Osteoblast (primary cell): ENCODE data around the gene BPIFB2. TPM values are rescaled to one million over a fixed set of nuclear protein-coding genes. Genes with fewer than 3 reads are reported as not detected.

Experiments used
- DNase-seq: peaks from one replicate; pipeline ENCODE4 v3.0.0; 2011; ENCODE audit warnings: low spot score, mixed read lengths; ENCODE audit not compliant: insufficient read length; ENCODE audit errors: missing footprints
- H2AFZ ChIP-seq: 2 replicates; pipeline ENCODE4 v1.6.0; 2011; ENCODE audit warnings: mild to moderate bottlenecking, low read length
- H3K27ac ChIP-seq: 2 replicates; pipeline ENCODE4 v1.5.1; 2011; ENCODE audit warnings: mild to moderate bottlenecking, low read depth, low read length, moderate library complexity
- H3K27me3 ChIP-seq: 2 replicates; pipeline ENCODE4 v1.6.0; 2012; ENCODE audit warnings: mild to moderate bottlenecking, control low read depth, inconsistent platforms, low read length, moderate library complexity; ENCODE audit not compliant: insufficient read depth
- H3K36me3 ChIP-seq: 2 replicates; pipeline ENCODE4 v1.5.1; 2011; ENCODE audit warnings: mild to moderate bottlenecking, low read length, control low read depth, moderate library complexity; ENCODE audit not compliant: insufficient read depth
- H3K4me1 ChIP-seq: 2 replicates; pipeline ENCODE4 v1.5.1; 2011; ENCODE audit warnings: mild to moderate bottlenecking, low read length, control low read depth, moderate library complexity; ENCODE audit not compliant: insufficient read depth
- H3K4me2 ChIP-seq: 2 replicates; pipeline ENCODE4 v1.6.0; 2011; ENCODE audit warnings: mild to moderate bottlenecking, low read length; ENCODE audit not compliant: insufficient read depth
- H3K4me3 ChIP-seq: fragments of 200-600 bp; sonication (generic); 3 replicates; pipeline ENCODE4 v1.5.1; 2012; ENCODE audit warnings: mild to moderate bottlenecking, low read length, inconsistent platforms; ENCODE audit not compliant: insufficient read depth
- H3K79me2 ChIP-seq: 2 replicates; pipeline ENCODE4 v1.6.0; 2012; ENCODE audit warnings: mild to moderate bottlenecking, low read length, control low read depth, inconsistent platforms; ENCODE audit not compliant: insufficient read depth
- H3K9me3 ChIP-seq: 2 replicates; pipeline ENCODE4 v1.5.1; 2011; ENCODE audit warnings: low read depth, low read length, control low read depth
- H4K20me1 ChIP-seq: 2 replicates; pipeline ENCODE4 v1.6.0; 2012; ENCODE audit warnings: mild to moderate bottlenecking, low read length, control low read depth; ENCODE audit not compliant: insufficient read depth
- CTCF ChIP-seq: IDR thresholded peaks from 2 replicates; pipeline ENCODE4 v1.5.1; 2011; ENCODE audit warnings: mild to moderate bottlenecking, low read depth, low read length, moderate library complexity; ENCODE audit errors: extremely low read depth
- total RNA-seq: library from RNA; depleted of rRNA; stranded (reverse); fragments of >200 nt; gene quantifications from 2 replicates; pipeline ENCODE4 v1.2.3, GENCODE V29; 2012

Gene BPIFB2
- total RNA-seq, 1 donor = not detected

- Histone ChIP-seq H3K27ac (no peak overlapping the region), H4K20me1 (no peaks in the 10 kb centered on the region), H3K4me1 (no peaks in the 10 kb centered on the region), H3K4me2 (no peak overlapping the region), H3K9me3 (no peaks in the 10 kb centered on the region), H3K4me3 (no peak overlapping the region), H2AFZ (no peak overlapping the region), H3K79me2 (no peaks in the 10 kb centered on the region), H3K36me3 (no peaks in the 10 kb centered on the region), H3K27me3 (no peaks in the 10 kb centered on the region)
- TF ChIP-seq CTCF = no peak
- DNase-seq = peak; percentile 41
These were observed 38.9 kb downstream of the BPIFB2 start for GRCh38 chr20:33046412-33046811.

GRCh38 chr20:33051333-33051732 lies 43.8 kb downstream of the BPIFB2 start:
- no peaks in the 10 kb centered on the region for H3K36me3 ChIP-seq
- no peaks in the 10 kb centered on the region for H3K4me1 ChIP-seq
- H4K20me1 ChIP-seq = no peaks in the 10 kb centered on the region
- no peak overlapping the region for H2AFZ ChIP-seq
- no peak overlapping the region for H3K27ac ChIP-seq
- no peak for TF ChIP-seq CTCF
- no peaks in the 10 kb centered on the region for H3K79me2 ChIP-seq
- DNase-seq = no peak
- no peaks in the 10 kb centered on the region for H3K27me3 ChIP-seq
- H3K4me2 ChIP-seq = no peak overlapping the region
- no peaks in the 10 kb centered on the region for H3K9me3 ChIP-seq
- no peak overlapping the region for H3K4me3 ChIP-seq

- no peak within 1 kb of the TSS for H3K4me3 ChIP-seq
- no peak within 1 kb of the TSS for H2AFZ ChIP-seq
- H3K9me3 ChIP-seq = no peaks in the 10 kb centered on the region
- H3K79me2 ChIP-seq = no peaks in the 10 kb centered on the region
- no peaks in the 10 kb centered on the region for H3K27me3 ChIP-seq
- no peak within 1 kb of the TSS for H3K27ac ChIP-seq
- DNase-seq = no peak
- no peak for TF ChIP-seq CTCF
- no peaks in the 10 kb centered on the region for H3K36me3 ChIP-seq
- no peaks in the 10 kb centered on the region for H3K4me1 ChIP-seq
- H3K4me2 ChIP-seq = no peak within 1 kb of the TSS
- H4K20me1 ChIP-seq = no peaks in the 10 kb centered on the region
These were observed 46.0 kb downstream of the BPIFB2 start, which contains the start of gene BPIFB3 for GRCh38 chr20:33053291-33054106. Gene BPIFB3, plus strand, starts transcription at chr20:33053903. Its CDS starts 1,533 bp downstream, at chr20:33055436.

- no peak for TF ChIP-seq CTCF
- H3K4me1 ChIP-seq = no peaks in the 10 kb centered on the region
- H3K27me3 ChIP-seq = no peaks in the 10 kb centered on the region
- H3K4me2 ChIP-seq = no peak overlapping the region
- no peaks in the 10 kb centered on the region for H3K79me2 ChIP-seq
- H3K9me3 ChIP-seq = no peaks in the 10 kb centered on the region
- H2AFZ ChIP-seq = no peak overlapping the region
- H4K20me1 ChIP-seq = no peaks in the 10 kb centered on the region
- H3K27ac ChIP-seq = no peak overlapping the region
- no peak for DNase-seq
- H3K36me3 ChIP-seq = no peaks in the 10 kb centered on the region
- H3K4me3 ChIP-seq = no peak overlapping the region
These were observed 46.9 kb downstream of the BPIFB2 start for GRCh38 chr20:33054381-33054780.
